GM18517 (cell line): ENCODE data around the gene CCDC149.

Source experiments
- ATAC-seq: cut with Tn5 transposase; IDR thresholded peaks from one replicate; pipeline ENCODE4 v1.9.1; 2021; ENCODE audit warnings: mild to moderate bottlenecking, moderate library complexity; ENCODE audit not compliant: unreplicated experiment

The CCDC149 gene

GRCh38 chr4:24778464-24779225, 134.2 kb downstream of the CCDC149 start:
- ATAC-seq: no peak

GRCh38 chr4:24777536-24778463, 135.0 kb downstream of the CCDC149 start:
- no peak for ATAC-seq

GRCh38 chr4:24775750-24776149, 137.1 kb downstream of the CCDC149 start:
- ATAC-seq: no peak

GRCh38 chr4:24775032-24775605, 137.7 kb downstream of the CCDC149 start:
- no peak for ATAC-seq

- ATAC-seq: no peak
Measured at GRCh38 chr4:24774452-24774851, 138.4 kb downstream of the CCDC149 start.

- no peak for ATAC-seq
Measured at GRCh38 chr4:24772952-24773351, 139.9 kb downstream of the CCDC149 start.

- ATAC-seq: no peak
Measured at GRCh38 chr4:24772061-24772705, 140.7 kb downstream of the CCDC149 start.

- ATAC-seq: no peak
Measured at GRCh38 chr4:24771241-24771640, 141.6 kb downstream of the CCDC149 start.

GRCh38 chr4:24770667-24771066, 142.2 kb downstream of the CCDC149 start:
- ATAC-seq: no peak

GRCh38 chr4:24770032-24770584, 142.7 kb downstream of the CCDC149 start:
- peak; percentile 78 for ATAC-seq

- no peak for ATAC-seq
Measured at GRCh38 chr4:24769571-24769970, 143.3 kb downstream of the CCDC149 start.

- ATAC-seq: peak; percentile 74
Measured at GRCh38 chr4:24768604-24769003, 144.2 kb downstream of the CCDC149 start.

GRCh38 chr4:24768006-24768405, 144.8 kb downstream of the CCDC149 start:
- ATAC-seq: peak; percentile 2

GRCh38 chr4:24765376-24765988, 147.4 kb downstream of the CCDC149 start:
- no peak for ATAC-seq

- ATAC-seq: no peak
Measured at GRCh38 chr4:24764345-24764744, 148.5 kb downstream of the CCDC149 start.

GRCh38 chr4:24763631-24764297, 149.1 kb downstream of the CCDC149 start:
- ATAC-seq: no peak
